Right atrium auricular region (tissue), 2 donors: ENCODE results near the gene LNP1. TPM values are rescaled to one million over a fixed set of nuclear protein-coding genes. Genes with fewer than 3 reads are reported as not detected.

Source experiments
- DNase-seq: peaks from one replicate; pipeline ENCODE4 v3.0.0-alpha.2; 2019; ENCODE audit warnings: low spot score
- H3K27ac ChIP-seq, 2 donors: fragments of 200-600 bp; sonication (generic); 1 replicate in 1 of 2; 2 replicates in 1 of 2; pipeline ENCODE4 v1.5.1; 2016 to 2019
- H3K27me3 ChIP-seq, 2 donors: fragments of 200-600 bp; sonication (generic); one replicate each; pipeline versions ENCODE4 v1.5.1 to v1.6.0; 2017 to 2019
- H3K36me3 ChIP-seq: fragments of 200-600 bp; sonication (generic); one replicate; pipeline ENCODE4 v1.5.1; 2016
- H3K4me1 ChIP-seq, 2 donors: fragments of 200-600 bp; sonication (generic); one replicate each; pipeline versions ENCODE4 v1.5.1 to v1.6.0; 2017 to 2019
- H3K4me3 ChIP-seq, 2 donors: fragments of 200-600 bp; sonication (generic); 1 replicate in 1 of 2; 2 replicates in 1 of 2; pipeline ENCODE4 v1.5.1; 2017 to 2019; ENCODE audit warnings: mild to moderate bottlenecking in 1 of 2, moderate library complexity in 1 of 2
- H3K9me3 ChIP-seq, 2 donors: fragments of 200-600 bp; sonication (generic); one replicate each; pipeline ENCODE4 v1.5.1; 2019
- total RNA-seq, 2 donors: library from RNA; depleted of rRNA; stranded (reverse); fragments of >200 nt; gene quantifications; one replicate each; pipeline ENCODE4 v1.1.0, GENCODE V29; 2016
- TF ChIP-seq, protein P1 (sequence below), 2 donors: fragments of 200-600 bp; sonication (generic); IDR thresholded peaks; one replicate each; pipeline ENCODE4 v1.5.1; 2019; ENCODE audit warnings: antibody characterized with exemption in 2 of 2

LNP1 gene
- total RNA-seq, 2 donors from 2014 or later = 4.6 to 5.4 TPM

- H3K4me1 ChIP-seq = no peaks in the 10 kb centered on the region
- no peak overlapping the region for H3K27ac ChIP-seq
- H3K27me3 ChIP-seq = no peaks in the 10 kb centered on the region
- TF ChIP-seq, protein P1, sequence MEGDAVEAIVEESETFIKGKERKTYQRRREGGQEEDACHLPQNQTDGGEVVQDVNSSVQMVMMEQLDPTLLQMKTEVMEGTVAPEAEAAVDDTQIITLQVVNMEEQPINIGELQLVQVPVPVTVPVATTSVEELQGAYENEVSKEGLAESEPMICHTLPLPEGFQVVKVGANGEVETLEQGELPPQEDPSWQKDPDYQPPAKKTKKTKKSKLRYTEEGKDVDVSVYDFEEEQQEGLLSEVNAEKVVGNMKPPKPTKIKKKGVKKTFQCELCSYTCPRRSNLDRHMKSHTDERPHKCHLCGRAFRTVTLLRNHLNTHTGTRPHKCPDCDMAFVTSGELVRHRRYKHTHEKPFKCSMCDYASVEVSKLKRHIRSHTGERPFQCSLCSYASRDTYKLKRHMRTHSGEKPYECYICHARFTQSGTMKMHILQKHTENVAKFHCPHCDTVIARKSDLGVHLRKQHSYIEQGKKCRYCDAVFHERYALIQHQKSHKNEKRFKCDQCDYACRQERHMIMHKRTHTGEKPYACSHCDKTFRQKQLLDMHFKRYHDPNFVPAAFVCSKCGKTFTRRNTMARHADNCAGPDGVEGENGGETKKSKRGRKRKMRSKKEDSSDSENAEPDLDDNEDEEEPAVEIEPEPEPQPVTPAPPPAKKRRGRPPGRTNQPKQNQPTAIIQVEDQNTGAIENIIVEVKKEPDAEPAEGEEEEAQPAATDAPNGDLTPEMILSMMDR (IDR thresholded peaks at IDR 0.05) = no peak
- H3K36me3 ChIP-seq = no peaks in the 10 kb centered on the region
- no peak overlapping the region for H3K4me3 ChIP-seq
- no peaks in the 10 kb centered on the region for H3K9me3 ChIP-seq
- DNase-seq = no peak
Observed at GRCh38 chr3:100449214-100449613, 47.9 kb downstream of the LNP1 start.

DNA sequence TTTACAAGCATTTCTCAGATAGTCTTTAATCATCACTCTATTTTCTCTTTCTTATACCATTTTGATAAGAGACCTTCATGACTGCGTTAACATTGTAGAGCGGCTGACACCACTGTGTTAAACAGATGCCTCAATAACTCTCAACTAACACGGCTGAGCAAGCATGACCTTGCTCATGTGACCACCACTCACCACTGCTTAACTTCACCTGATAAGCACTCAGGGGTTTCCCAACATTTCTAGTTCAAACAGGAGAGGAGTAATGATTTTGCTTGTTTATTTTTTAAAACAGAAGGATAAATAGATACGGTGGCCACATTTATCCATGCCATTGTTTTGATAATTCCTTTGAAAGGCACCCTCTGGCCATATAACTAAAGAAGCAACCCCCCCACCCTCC is 53.3 kb downstream of the LNP1 start:
- TF ChIP-seq, protein P1 (IDR thresholded peaks at IDR 0.05) = no peak
- Histone ChIP-seq H3K4me3 (no peak overlapping the region), H3K36me3 (no peaks in the 10 kb centered on the region), H3K4me1 (no peaks in the 10 kb centered on the region), H3K27me3 (no peaks in the 10 kb centered on the region), H3K27ac (no peak overlapping the region), H3K9me3 (no peaks in the 10 kb centered on the region)
- no peak for DNase-seq

GRCh38 chr3:100455841-100456550 is 54.7 kb downstream of the LNP1 start:
- Histone ChIP-seq H3K4me3 (no peak overlapping the region), H3K4me1 (no peaks in the 10 kb centered on the region), H3K27ac (no peak overlapping the region), H3K9me3 (no peaks in the 10 kb centered on the region), H3K36me3 (no peaks in the 10 kb centered on the region), H3K27me3 (no peaks in the 10 kb centered on the region)
- DNase-seq = no peak
- TF ChIP-seq, protein P1 (IDR thresholded peaks at IDR 0.05) = no peak

GRCh38 chr3:100456745-100457144 is 55.4 kb downstream of the LNP1 start:
- Histone ChIP-seq H3K9me3 (no peaks in the 10 kb centered on the region), H3K4me1 (no peaks in the 10 kb centered on the region), H3K4me3 (no peak overlapping the region), H3K27me3 (no peaks in the 10 kb centered on the region), H3K27ac (no peak overlapping the region), H3K36me3 (no peaks in the 10 kb centered on the region)
- no peak for DNase-seq
- TF ChIP-seq, protein P1 (IDR thresholded peaks at IDR 0.05) = no peak

DNA sequence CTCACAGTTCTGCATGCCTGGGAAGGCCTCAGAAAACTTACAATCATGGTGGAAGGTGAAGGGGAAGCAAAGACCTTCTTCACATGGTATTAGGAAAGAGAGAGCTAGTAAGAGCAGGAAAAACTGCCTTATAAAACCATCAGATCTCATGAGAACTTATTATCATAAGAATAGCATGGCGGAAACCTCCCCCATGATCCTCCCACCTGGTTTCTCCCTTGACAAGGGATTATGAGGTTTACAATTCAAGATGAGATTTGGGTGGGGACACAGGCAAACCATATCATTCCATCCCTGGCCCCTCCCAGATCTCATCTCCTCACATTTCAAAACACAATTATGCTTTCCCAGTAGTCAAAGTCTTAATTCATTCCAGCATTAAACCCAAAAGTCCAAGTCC is 56.5 kb downstream of the LNP1 start:
- Histone ChIP-seq H3K4me1 (no peaks in the 10 kb centered on the region), H3K27me3 (no peaks in the 10 kb centered on the region), H3K27ac (no peak overlapping the region), H3K4me3 (no peak overlapping the region), H3K36me3 (no peaks in the 10 kb centered on the region), H3K9me3 (no peaks in the 10 kb centered on the region)
- no peak for DNase-seq
- TF ChIP-seq, protein P1 (IDR thresholded peaks at IDR 0.05) = no peak

DNA sequence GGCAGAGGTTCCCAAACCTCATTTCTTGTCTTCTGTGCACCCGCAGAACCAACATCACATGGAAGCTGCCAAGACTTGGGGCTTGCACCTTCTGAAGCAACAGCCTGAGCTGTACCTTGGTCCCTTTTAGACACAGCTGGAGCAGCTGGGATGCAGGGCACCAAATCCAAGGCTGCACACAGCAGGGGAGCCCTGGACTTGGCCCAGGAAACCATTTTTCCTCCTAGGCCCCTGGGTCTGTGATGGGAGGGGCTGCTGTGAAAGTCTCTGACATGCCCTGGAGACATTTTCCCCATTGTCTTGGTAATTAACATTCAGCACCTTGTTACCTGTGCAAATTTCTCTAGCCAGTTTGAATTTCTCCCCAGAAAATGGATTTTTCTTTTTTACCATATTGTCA is 57.5 kb downstream of the LNP1 start:
- H3K27ac ChIP-seq = no peak overlapping the region
- TF ChIP-seq, protein P1 (IDR thresholded peaks at IDR 0.05) = no peak
- no peaks in the 10 kb centered on the region for H3K27me3 ChIP-seq
- no peaks in the 10 kb centered on the region for H3K4me1 ChIP-seq
- DNase-seq = no peak
- H3K36me3 ChIP-seq = no peaks in the 10 kb centered on the region
- H3K9me3 ChIP-seq = no peaks in the 10 kb centered on the region
- no peak overlapping the region for H3K4me3 ChIP-seq
